ENCODE results near the gene TM2D3. TPM values are rescaled to one million over a fixed set of nuclear protein-coding genes. Genes with fewer than 3 reads are reported as not detected.

Gene TM2D3
- total RNA-seq, 1 experiment from 2014 or later, result 34.9 TPM

DNA sequence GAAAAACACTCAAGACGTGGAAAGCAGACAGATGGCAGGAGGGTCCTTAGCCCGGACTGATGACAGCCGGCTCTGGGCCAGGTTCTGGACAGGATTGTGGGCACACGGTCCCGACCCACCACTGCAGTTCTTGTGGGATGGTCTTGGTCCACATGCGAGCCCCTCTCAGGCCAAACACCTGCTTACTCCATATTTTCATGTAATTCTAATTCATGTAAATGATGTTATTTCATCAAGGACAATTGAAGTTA is 32.6 kb downstream of the TM2D3 start:
- TF ChIP-seq, protein P1, sequence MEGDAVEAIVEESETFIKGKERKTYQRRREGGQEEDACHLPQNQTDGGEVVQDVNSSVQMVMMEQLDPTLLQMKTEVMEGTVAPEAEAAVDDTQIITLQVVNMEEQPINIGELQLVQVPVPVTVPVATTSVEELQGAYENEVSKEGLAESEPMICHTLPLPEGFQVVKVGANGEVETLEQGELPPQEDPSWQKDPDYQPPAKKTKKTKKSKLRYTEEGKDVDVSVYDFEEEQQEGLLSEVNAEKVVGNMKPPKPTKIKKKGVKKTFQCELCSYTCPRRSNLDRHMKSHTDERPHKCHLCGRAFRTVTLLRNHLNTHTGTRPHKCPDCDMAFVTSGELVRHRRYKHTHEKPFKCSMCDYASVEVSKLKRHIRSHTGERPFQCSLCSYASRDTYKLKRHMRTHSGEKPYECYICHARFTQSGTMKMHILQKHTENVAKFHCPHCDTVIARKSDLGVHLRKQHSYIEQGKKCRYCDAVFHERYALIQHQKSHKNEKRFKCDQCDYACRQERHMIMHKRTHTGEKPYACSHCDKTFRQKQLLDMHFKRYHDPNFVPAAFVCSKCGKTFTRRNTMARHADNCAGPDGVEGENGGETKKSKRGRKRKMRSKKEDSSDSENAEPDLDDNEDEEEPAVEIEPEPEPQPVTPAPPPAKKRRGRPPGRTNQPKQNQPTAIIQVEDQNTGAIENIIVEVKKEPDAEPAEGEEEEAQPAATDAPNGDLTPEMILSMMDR (conservative IDR thresholded peaks at IDR 0.05), result no peak
- no CpG with 5 or more reads among the region's 6 CpGs for WGBS (ENCODE audit: extremely low coverage, insufficient read length, low lambda C conversion rate)
- Mint-ChIP-seq H3K27me3 (ENCODE audit: low read depth) (peaks cover 20% of the 10 kb centered on the region), H3K9me3 (peaks cover 17 to 21% of the 10 kb centered on the region in 2 experiments), H3K36me3 (ENCODE audit: insufficient read depth in 1 of 3, low read depth in 3 of 3) (peaks cover 9 to 21% (median 12%) of the 10 kb centered on the region in 3 experiments), H3K27ac (no peak overlapping the region), H3K4me1 (peaks cover 35 to 42% of the 10 kb centered on the region in 2 experiments), H3K4me3 (no peak overlapping the region)
- H3K79me1 ChIP-seq (ENCODE audit: insufficient read depth, low read depth, low read length, poor library complexity, severe bottlenecking), result no peaks in the 10 kb centered on the region
- H2BK15ac ChIP-seq (ENCODE audit: low read depth, low read length), result no peak overlapping the region
- no peak overlapping the region for H2BK5ac ChIP-seq (ENCODE audit: insufficient read length, low read length)
- no peak overlapping the region for H3K9ac ChIP-seq (ENCODE audit: extremely low read depth, insufficient read length, low read length)
- no peak for DNase-seq
- no peaks in the 10 kb centered on the region for H3K23me2 ChIP-seq (ENCODE audit: insufficient read length, low read depth, low read length, poor library complexity, severe bottlenecking)
- no peak overlapping the region for H3K23ac ChIP-seq (ENCODE audit: insufficient read length, low read depth, low read length)
- H2BK20ac ChIP-seq (ENCODE audit: low read depth, low read length, poor library complexity, severe bottlenecking), result no peak overlapping the region
- H3K14ac ChIP-seq (ENCODE audit: insufficient read depth, low read length), result no peak overlapping the region
- no peak overlapping the region for H4K5ac ChIP-seq (ENCODE audit: insufficient read length, low read depth, low read length)
- no peaks in the 10 kb centered on the region for H4K20me1 ChIP-seq (ENCODE audit: control insufficient read depth, insufficient read depth, insufficient read length)
- H3K4ac ChIP-seq (ENCODE audit: low read depth, low read length), result no peak overlapping the region
- no peak overlapping the region for H4K91ac ChIP-seq (ENCODE audit: insufficient read length, low read depth, low read length)
- H2BK12ac ChIP-seq (ENCODE audit: insufficient read length, low read depth, low read length), result no peak overlapping the region
- no peak overlapping the region for H2AFZ ChIP-seq (ENCODE audit: low read length)
- no peak overlapping the region for H3K56ac ChIP-seq (ENCODE audit: insufficient read length, low read depth, low read length)
- H2AK5ac ChIP-seq (ENCODE audit: insufficient read length, low read length), result no peak overlapping the region
- peaks cover 5% of the 10 kb centered on the region; the same call in 1 of the 2 replicates for H3K4me1 ChIP-seq (ENCODE audit: insufficient read depth, low read length)
- 0 out of 2 replicates have a peak, but pooled peaks cover 2% of the 10 kb centered on the region for H3K79me2 ChIP-seq (ENCODE audit: insufficient read depth, low read length)
- H3T11ph ChIP-seq (ENCODE audit: low read length), result no peak overlapping the region
- H3K27ac ChIP-seq (ENCODE audit: insufficient read length, low read depth, low read length), result no peak overlapping the region
- H3K4me2 ChIP-seq (ENCODE audit: insufficient read depth, insufficient read length, low read length), result no peak overlapping the region
- H3K27me3 ChIP-seq (ENCODE audit: insufficient read depth, low read length), result no peaks in the 10 kb centered on the region
- no peak overlapping the region for H3K18ac ChIP-seq (ENCODE audit: insufficient read length, low read depth, low read length)
- H4K8ac ChIP-seq (replicated peaks; ENCODE audit: insufficient read length, low read depth, low read length), result no peak overlapping the region
- no peaks in the 10 kb centered on the region for H3K9me3 ChIP-seq (ENCODE audit: control insufficient read depth, low read depth, low read length)
- H2BK120ac ChIP-seq (ENCODE audit: low read depth, low read length, poor library complexity, severe bottlenecking), result no peak overlapping the region

Data from H9 (cell line).